K562 (cell line): ENCODE data around the gene SLC35A1. TPM values are rescaled to one million over a fixed set of nuclear protein-coding genes. Genes with fewer than 3 reads are reported as not detected.

Experiments used
- ARHGAP35 ChIP-seq: fragments of 450-650 bp; IDR thresholded peaks from 2 replicates; pipeline ENCODE4 v1.6.1; 2018; ENCODE audit not compliant: partially characterized antibody
- ASH1L ChIP-seq: fragments of 450-650 bp; IDR thresholded peaks from 2 replicates; pipeline ENCODE4 v1.6.1; 2018; ENCODE audit warnings: borderline replicate concordance, mild to moderate bottlenecking, low read depth; ENCODE audit not compliant: partially characterized antibody
- DPF2 ChIP-seq: fragments of 450-650 bp; IDR thresholded peaks from 2 replicates; pipeline ENCODE4 v1.6.1; 2016
- GABPA ChIP-seq: fragments of 200-800 bp; sonication (Bioruptor generic); conservative IDR thresholded peaks from 2 replicates; pipeline ENCODE4 v1.6.1; 2016; ENCODE audit warnings: low read depth, missing genetic modification characterization, missing compliant biosample characterization
- PTRF ChIP-seq: fragments of 450-650 bp; IDR thresholded peaks from 2 replicates; pipeline ENCODE4 v1.6.1; 2016; ENCODE audit warnings: mild to moderate bottlenecking, missing genetic modification characterization, missing compliant biosample characterization
- RBM39 ChIP-seq: fragments of 200-400 bp; formaldehyde crosslinking; optimal IDR thresholded peaks from 2 replicates; pipeline ENCODE3; 2018; ENCODE audit warnings: low read depth, low read length
- RNF2 ChIP-seq: sonication (generic); IDR thresholded peaks from 2 replicates; pipeline ENCODE4 v1.6.1; 2016
- XRCC3 ChIP-seq: fragments of 450-650 bp; IDR thresholded peaks from 2 replicates; pipeline ENCODE4 v1.6.1; 2017; ENCODE audit warnings: mild to moderate bottlenecking, moderate library complexity
- ZNF311 ChIP-seq: fragments of 250-450 bp; sonication (Bioruptor Pico); IDR thresholded peaks from 2 replicates; pipeline ENCODE4 v1.4.0; 2020; ENCODE audit warnings: mild to moderate bottlenecking, moderate library complexity
- ZNF347 ChIP-seq: fragments of 450-650 bp; formaldehyde crosslinking; IDR thresholded peaks from 2 replicates; pipeline ENCODE4 v1.4.0; 2020; ENCODE audit warnings: low read depth, mild to moderate bottlenecking, moderate library complexity
- polyA plus RNA-seq, 8 experiments: library from polyadenylated mRNA; depleted of rRNA in 4 of 8; stranded (reverse) in 5 of 8; unstranded in 3 of 8; fragments of >200 nt; fragmentation: Nextera tagmentation in 2 of 8; fragmentation: Illumina TruSeq in 1 of 8; extraction: Ambion mirVana in 2 of 8; extraction: Trizol in 1 of 8; gene quantifications; 2 replicates each; pipeline versions ENCODE4 v1.2.1 to v1.2.3, GENCODE V29; 2011 to 2014; ENCODE audit warnings: inconsistent platforms in 1 of 8, missing spikeins in 1 of 8
- total RNA-seq, 7 experiments: library from RNA; depleted of rRNA in 6 of 7; stranded (reverse); fragments of >200 nt in 6 of 7; fragmentation: Illumina TruSeq in 2 of 7; extraction: Trizol in 2 of 7; gene quantifications; 2 replicates each; pipeline versions ENCODE4 v1.2.1 to v1.2.3, GENCODE V29; 2011 to 2021; ENCODE audit warnings: low replicate concordance in 1 of 7
- TF ChIP-seq, protein P1 (sequence below): sonication (generic); formaldehyde crosslinking; IDR thresholded peaks from 2 replicates; pipeline ENCODE4 v1.8.0; 2022; ENCODE audit warnings: mild to moderate bottlenecking, missing genetic modification reagents
- TF ChIP-seq, protein P2 (sequence below): fragments of 250-450 bp; sonication (Bioruptor Pico); IDR thresholded peaks from 2 replicates; pipeline ENCODE4 v1.8.0; 2022; ENCODE audit warnings: moderate library complexity, mild to moderate bottlenecking, inconsistent platforms
- TF ChIP-seq, protein P3 (sequence below), 3 experiments: fragments of 200-800 bp in 1 of 3; fragments of 250-450 bp in 1 of 3; fragments of 450-650 bp in 1 of 3; sonication (Bioruptor Pico) in 1 of 3; sonication (Bioruptor generic) in 1 of 3; formaldehyde crosslinking in 1 of 3; IDR thresholded peaks; 2 replicates each; pipeline versions ENCODE4 v1.6.1 to v1.8.0; 2016 to 2022; ENCODE audit warnings: mild to moderate bottlenecking in 2 of 3, missing genetic modification characterization in 2 of 3, missing compliant biosample characterization in 1 of 3, moderate library complexity in 1 of 3
- TF ChIP-seq, protein P4 (sequence below), 2 experiments: fragments of 450-650 bp; IDR thresholded peaks; 2 replicates each; pipeline ENCODE4 v1.6.1; 2018; ENCODE audit warnings: mild to moderate bottlenecking in 2 of 2, low read depth in 1 of 2; ENCODE audit not compliant: partially characterized antibody in 2 of 2

The SLC35A1 gene
- total and polyA plus RNA-seq, 9 of the 15 experiments (the other 6 are each of a cell fraction or from before 2014, with no cell fraction given) = 7.5 to 37.1 (median 14.9) TPM

DNA sequence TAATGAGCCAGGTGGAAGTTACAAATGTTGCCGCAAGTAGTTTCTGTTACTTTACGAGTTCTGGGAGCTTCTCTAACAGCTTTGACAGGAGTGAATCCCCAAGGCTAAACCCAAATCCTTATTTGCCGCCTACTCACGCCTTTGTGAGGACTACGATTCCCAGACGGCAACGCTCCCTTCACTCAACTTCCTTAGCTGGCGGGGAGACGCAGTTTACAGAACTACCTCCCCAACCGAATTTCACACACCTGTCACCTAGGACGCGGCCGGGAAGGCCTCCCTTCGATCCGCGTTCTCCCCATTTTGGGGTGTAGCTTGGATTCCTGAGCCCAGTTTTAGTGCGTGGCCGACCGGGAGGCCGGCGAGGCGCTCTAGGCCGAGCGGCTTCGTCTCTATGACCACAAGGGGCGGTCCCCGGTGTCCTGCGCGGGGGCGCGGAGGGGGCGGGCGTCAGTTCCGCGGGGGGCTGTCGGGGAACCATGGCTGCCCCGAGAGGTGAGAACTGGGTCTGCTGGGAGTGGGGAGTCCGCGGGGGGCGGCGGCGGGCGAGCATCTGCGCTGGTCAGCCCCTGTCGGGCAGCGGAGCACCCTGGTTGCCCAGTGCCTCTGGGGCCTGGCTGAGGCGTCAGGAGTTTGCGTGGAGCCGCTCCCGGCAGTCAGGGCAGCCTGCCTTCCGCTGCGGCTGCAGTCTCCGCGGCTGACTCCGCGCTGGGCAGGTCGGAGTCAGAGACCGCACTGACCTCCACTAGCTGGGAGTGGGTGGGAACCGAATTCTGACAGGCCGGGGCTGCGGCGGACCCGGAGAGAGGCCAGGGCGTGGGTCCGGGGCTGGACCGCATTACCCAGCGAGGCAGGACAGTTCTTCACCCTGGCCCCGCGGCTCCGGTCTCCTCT lies at the start of gene SLC35A1 (continued):
- TF ChIP-seq, protein P1, sequence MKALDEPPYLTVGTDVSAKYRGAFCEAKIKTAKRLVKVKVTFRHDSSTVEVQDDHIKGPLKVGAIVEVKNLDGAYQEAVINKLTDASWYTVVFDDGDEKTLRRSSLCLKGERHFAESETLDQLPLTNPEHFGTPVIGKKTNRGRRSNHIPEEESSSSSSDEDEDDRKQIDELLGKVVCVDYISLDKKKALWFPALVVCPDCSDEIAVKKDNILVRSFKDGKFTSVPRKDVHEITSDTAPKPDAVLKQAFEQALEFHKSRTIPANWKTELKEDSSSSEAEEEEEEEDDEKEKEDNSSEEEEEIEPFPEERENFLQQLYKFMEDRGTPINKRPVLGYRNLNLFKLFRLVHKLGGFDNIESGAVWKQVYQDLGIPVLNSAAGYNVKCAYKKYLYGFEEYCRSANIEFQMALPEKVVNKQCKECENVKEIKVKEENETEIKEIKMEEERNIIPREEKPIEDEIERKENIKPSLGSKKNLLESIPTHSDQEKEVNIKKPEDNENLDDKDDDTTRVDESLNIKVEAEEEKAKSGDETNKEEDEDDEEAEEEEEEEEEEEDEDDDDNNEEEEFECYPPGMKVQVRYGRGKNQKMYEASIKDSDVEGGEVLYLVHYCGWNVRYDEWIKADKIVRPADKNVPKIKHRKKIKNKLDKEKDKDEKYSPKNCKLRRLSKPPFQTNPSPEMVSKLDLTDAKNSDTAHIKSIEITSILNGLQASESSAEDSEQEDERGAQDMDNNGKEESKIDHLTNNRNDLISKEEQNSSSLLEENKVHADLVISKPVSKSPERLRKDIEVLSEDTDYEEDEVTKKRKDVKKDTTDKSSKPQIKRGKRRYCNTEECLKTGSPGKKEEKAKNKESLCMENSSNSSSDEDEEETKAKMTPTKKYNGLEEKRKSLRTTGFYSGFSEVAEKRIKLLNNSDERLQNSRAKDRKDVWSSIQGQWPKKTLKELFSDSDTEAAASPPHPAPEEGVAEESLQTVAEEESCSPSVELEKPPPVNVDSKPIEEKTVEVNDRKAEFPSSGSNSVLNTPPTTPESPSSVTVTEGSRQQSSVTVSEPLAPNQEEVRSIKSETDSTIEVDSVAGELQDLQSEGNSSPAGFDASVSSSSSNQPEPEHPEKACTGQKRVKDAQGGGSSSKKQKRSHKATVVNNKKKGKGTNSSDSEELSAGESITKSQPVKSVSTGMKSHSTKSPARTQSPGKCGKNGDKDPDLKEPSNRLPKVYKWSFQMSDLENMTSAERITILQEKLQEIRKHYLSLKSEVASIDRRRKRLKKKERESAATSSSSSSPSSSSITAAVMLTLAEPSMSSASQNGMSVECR (CRISPR knock-in tag) = peak; percentile 86
- TF ChIP-seq, protein P2, sequence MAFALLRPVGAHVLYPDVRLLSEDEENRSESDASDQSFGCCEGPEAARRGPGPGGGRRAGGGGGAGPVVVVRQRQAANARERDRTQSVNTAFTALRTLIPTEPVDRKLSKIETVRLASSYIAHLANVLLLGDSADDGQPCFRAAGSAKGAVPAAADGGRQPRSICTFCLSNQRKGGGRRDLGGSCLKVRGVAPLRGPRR (CRISPR knock-in tag) = no peak
- TF ChIP-seq ASH1L (peak; percentile 62), RBM39 (no peak), PTRF (no peak), ZNF347 (CRISPR knock-in tag) (no peak), RNF2 (0 out of 2 replicates have a peak, but pooled peaks have one; percentile 52), ARHGAP35 (no peak), GABPA (tag) (peak; percentile 91), XRCC3 (no peak), DPF2 (peak; percentile 14; the same call in 1 of the 2 replicates), ZNF311 (CRISPR knock-in tag) (no peak)
- TF ChIP-seq, protein P3, sequence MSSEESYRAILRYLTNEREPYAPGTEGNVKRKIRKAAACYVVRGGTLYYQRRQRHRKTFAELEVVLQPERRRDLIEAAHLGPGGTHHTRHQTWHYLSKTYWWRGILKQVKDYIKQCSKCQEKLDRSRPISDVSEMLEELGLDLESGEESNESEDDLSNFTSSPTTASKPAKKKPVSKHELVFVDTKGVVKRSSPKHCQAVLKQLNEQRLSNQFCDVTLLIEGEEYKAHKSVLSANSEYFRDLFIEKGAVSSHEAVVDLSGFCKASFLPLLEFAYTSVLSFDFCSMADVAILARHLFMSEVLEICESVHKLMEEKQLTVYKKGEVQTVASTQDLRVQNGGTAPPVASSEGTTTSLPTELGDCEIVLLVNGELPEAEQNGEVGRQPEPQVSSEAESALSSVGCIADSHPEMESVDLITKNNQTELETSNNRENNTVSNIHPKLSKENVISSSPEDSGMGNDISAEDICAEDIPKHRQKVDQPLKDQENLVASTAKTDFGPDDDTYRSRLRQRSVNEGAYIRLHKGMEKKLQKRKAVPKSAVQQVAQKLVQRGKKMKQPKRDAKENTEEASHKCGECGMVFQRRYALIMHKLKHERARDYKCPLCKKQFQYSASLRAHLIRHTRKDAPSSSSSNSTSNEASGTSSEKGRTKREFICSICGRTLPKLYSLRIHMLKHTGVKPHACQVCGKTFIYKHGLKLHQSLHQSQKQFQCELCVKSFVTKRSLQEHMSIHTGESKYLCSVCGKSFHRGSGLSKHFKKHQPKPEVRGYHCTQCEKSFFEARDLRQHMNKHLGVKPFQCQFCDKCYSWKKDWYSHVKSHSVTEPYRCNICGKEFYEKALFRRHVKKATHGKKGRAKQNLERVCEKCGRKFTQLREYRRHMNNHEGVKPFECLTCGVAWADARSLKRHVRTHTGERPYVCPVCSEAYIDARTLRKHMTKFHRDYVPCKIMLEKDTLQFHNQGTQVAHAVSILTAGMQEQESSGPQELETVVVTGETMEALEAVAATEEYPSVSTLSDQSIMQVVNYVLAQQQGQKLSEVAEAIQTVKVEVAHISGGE (CRISPR knock-in tag; IDR thresholded peaks at IDR 0.05) = peak in 1 of 3 experiments; percentile 32; a peak in 1 of 6 replicates
- TF ChIP-seq, protein P4, sequence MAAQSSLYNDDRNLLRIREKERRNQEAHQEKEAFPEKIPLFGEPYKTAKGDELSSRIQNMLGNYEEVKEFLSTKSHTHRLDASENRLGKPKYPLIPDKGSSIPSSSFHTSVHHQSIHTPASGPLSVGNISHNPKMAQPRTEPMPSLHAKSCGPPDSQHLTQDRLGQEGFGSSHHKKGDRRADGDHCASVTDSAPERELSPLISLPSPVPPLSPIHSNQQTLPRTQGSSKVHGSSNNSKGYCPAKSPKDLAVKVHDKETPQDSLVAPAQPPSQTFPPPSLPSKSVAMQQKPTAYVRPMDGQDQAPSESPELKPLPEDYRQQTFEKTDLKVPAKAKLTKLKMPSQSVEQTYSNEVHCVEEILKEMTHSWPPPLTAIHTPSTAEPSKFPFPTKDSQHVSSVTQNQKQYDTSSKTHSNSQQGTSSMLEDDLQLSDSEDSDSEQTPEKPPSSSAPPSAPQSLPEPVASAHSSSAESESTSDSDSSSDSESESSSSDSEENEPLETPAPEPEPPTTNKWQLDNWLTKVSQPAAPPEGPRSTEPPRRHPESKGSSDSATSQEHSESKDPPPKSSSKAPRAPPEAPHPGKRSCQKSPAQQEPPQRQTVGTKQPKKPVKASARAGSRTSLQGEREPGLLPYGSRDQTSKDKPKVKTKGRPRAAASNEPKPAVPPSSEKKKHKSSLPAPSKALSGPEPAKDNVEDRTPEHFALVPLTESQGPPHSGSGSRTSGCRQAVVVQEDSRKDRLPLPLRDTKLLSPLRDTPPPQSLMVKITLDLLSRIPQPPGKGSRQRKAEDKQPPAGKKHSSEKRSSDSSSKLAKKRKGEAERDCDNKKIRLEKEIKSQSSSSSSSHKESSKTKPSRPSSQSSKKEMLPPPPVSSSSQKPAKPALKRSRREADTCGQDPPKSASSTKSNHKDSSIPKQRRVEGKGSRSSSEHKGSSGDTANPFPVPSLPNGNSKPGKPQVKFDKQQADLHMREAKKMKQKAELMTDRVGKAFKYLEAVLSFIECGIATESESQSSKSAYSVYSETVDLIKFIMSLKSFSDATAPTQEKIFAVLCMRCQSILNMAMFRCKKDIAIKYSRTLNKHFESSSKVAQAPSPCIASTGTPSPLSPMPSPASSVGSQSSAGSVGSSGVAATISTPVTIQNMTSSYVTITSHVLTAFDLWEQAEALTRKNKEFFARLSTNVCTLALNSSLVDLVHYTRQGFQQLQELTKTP (IDR thresholded peaks at IDR 0.05; ENCODE audit: low read depth in 1 of 2, partially characterized antibody in 2 of 2) = peak in 1 of 2 experiments; percentile 88
